Body of pancreas (tissue), 4 donors: ENCODE measurements around the gene RNF11. TPM values are rescaled to one million over a fixed set of nuclear protein-coding genes. Genes with fewer than 3 reads are reported as not detected.
A peak's percentile ranks its signal among the peaks of the same experiment; 100 is the strongest.

Experiments
- ATAC-seq: fragments of 150-250 bp; one replicate; pipeline ENCODE4 v1.9.1; 2016
- DNase-seq, 4 donors: peaks; one replicate each; pipeline ENCODE4 v3.0.0-alpha.2; 2019
- H3K27ac ChIP-seq, 4 donors: fragments of 200-600 bp; sonication (generic); 1 replicate in 3 of 4; 2 replicates in 1 of 4; pipeline versions ENCODE4 v1.5.1 to v1.6.1; 2016 to 2019; ENCODE audit warnings: mild to moderate bottlenecking in 1 of 4, mixed read lengths in 1 of 4, moderate library complexity in 1 of 4
- H3K27me3 ChIP-seq, 2 donors: fragments of 200-600 bp; sonication (generic); one replicate each; pipeline ENCODE4 v1.6.0; 2016; ENCODE audit warnings: mild to moderate bottlenecking in 1 of 2
- H3K36me3 ChIP-seq, 2 donors: fragments of 200-600 bp; sonication (generic); replicated peaks in 1 of 2; 2 replicates each; pipeline ENCODE4 v1.5.1; 2016; ENCODE audit warnings: low read depth in 2 of 2; ENCODE audit not compliant: insufficient read depth in 1 of 2
- H3K4me1 ChIP-seq: fragments of 200-600 bp; sonication (generic); one replicate; pipeline ENCODE4 v1.6.0; 2016
- H3K4me3 ChIP-seq, 2 donors: fragments of 200-600 bp; sonication (generic); 1 replicate in 1 of 2; 2 replicates in 1 of 2; pipeline ENCODE4 v1.5.1; 2016 to 2019
- H3K9me3 ChIP-seq, 3 donors: fragments of 200-600 bp; sonication (generic); 1 replicate in 2 of 3; 2 replicates in 1 of 3; pipeline ENCODE4 v1.5.1; 2016
- CTCF ChIP-seq, 7 experiments: fragments of 450-650 bp in 4 of 7; fragments of 200-600 bp in 3 of 7; sonication (generic) in 3 of 7; IDR thresholded peaks; one replicate each; pipeline ENCODE4 v1.5.1; 2016 to 2019; ENCODE audit warnings: antibody characterized with exemption in 7 of 7
- POLR2A ChIP-seq, 3 donors: fragments of 450-650 bp; IDR thresholded peaks; one replicate each; pipeline ENCODE4 v1.6.1; 2016; ENCODE audit warnings: antibody characterized with exemption in 3 of 3, mild to moderate bottlenecking in 2 of 3
- whole genome bisulfite sequencing, 2 donors: methylation state at CpG; one replicate each; pipeline ENCODE4 v1.1.5; 2017; 5-methylcytosine and 5-hydroxymethylcytosine counted together
- intact Hi-C: fragments of 100-400 bp; cut with DNase I; formaldehyde crosslinking; loops from one replicate; pipeline ENCODE4 v1.15.1; 2023
- total RNA-seq, 2 donors: library from RNA; depleted of rRNA; stranded (reverse); fragments of >200 nt; gene quantifications; one replicate each; pipeline ENCODE4 v1.1.0, GENCODE V29; 2016

Gene RNF11
- total RNA-seq, 2 donors from 2014 or later = 33.2 to 34.9 TPM

- H3K36me3 ChIP-seq = no peaks in the 10 kb centered on the region
- H3K9me3 ChIP-seq = no peaks in the 10 kb centered on the region
- 87 to 91% methylated on average over 6 of the region's 6 CpGs for WGBS, 2 donors
- H3K4me1 ChIP-seq = peaks cover 15% of the 10 kb centered on the region
- H3K27ac ChIP-seq = no peak overlapping the region
- H3K27me3 ChIP-seq = no peaks in the 10 kb centered on the region
- intact Hi-C loops = no loop called here
- DNase-seq (no peak), ATAC-seq (no peak)
- no peak for TF ChIP-seq CTCF (IDR thresholded peaks at IDR 0.05)
- no peak for TF ChIP-seq POLR2A (IDR thresholded peaks at IDR 0.05)
- no peak overlapping the region for H3K4me3 ChIP-seq
Observed at GRCh38 chr1:51308636-51309035, 72.6 kb downstream of the RNF11 start.

- Histone ChIP-seq H3K4me1 (peaks cover 21% of the 10 kb centered on the region), H3K27ac (no peak overlapping the region), H3K36me3 (no peaks in the 10 kb centered on the region), H3K4me3 (no peak overlapping the region), H3K27me3 (no peaks in the 10 kb centered on the region), H3K9me3 (no peaks in the 10 kb centered on the region)
- WGBS, 2 donors = 82 to 87% methylated on average over 7 to 8 of the region's 8 CpGs
- no peak for TF ChIP-seq POLR2A (IDR thresholded peaks at IDR 0.05)
- no peak for TF ChIP-seq CTCF (IDR thresholded peaks at IDR 0.05)
- DNase-seq (no peak), ATAC-seq (no peak)
- intact Hi-C loops = no loop called here
Observed at GRCh38 chr1:51309291-51309690, 73.2 kb downstream of the RNF11 start.

GRCh38 chr1:51310871-51311613 lies 75.0 kb downstream of the RNF11 start:
- Histone ChIP-seq H3K9me3 (no peaks in the 10 kb centered on the region), H3K27ac (no peak overlapping the region), H3K4me3 (no peak overlapping the region), H3K4me1 (peaks cover 17% of the 10 kb centered on the region), H3K27me3 (no peaks in the 10 kb centered on the region), H3K36me3 (no peaks in the 10 kb centered on the region)
- DNase-seq (no peak), ATAC-seq (no peak)
- intact Hi-C loops = no loop called here
- TF ChIP-seq POLR2A (IDR thresholded peaks at IDR 0.05) (no peak), CTCF (IDR thresholded peaks at IDR 0.05) (no peak)
- WGBS, 2 donors = 71 to 73% methylated on average over 12 to 15 of the region's 15 CpGs

- ATAC-seq (no peak), DNase-seq (no peak)
- TF ChIP-seq CTCF (IDR thresholded peaks at IDR 0.05) (no peak), POLR2A (IDR thresholded peaks at IDR 0.05) (no peak)
- Histone ChIP-seq H3K27ac (no peak overlapping the region), H3K4me1 (peaks cover 24% of the 10 kb centered on the region), H3K9me3 (no peaks in the 10 kb centered on the region), H3K36me3 (no peaks in the 10 kb centered on the region), H3K27me3 (no peaks in the 10 kb centered on the region), H3K4me3 (no peak overlapping the region)
- intact Hi-C loops = no loop called here
- 87 to 100% methylated on average over 2 to 5 of the region's 5 CpGs for WGBS, 2 donors
Observed at GRCh38 chr1:51311826-51312225, 75.8 kb downstream of the RNF11 start.

- Histone ChIP-seq H3K9me3 (no peaks in the 10 kb centered on the region), H3K4me1 (peaks cover 29% of the 10 kb centered on the region), H3K27ac (peak overlapping the region in 1 of 4 donors; percentile 86), H3K36me3 (no peaks in the 10 kb centered on the region), H3K27me3 (no peaks in the 10 kb centered on the region), H3K4me3 (no peak overlapping the region)
- ATAC-seq (no peak), DNase-seq (no peak)
- WGBS, 2 donors = 81% methylated on average over 4 of the region's 4 CpGs; no CpG with 5 or more reads in 1 of the 2 donors
- TF ChIP-seq POLR2A (IDR thresholded peaks at IDR 0.05) = no peak
- no peak for TF ChIP-seq CTCF (IDR thresholded peaks at IDR 0.05)
- intact Hi-C loops = no loop called here
Observed at GRCh38 chr1:51312718-51313117, 76.6 kb downstream of the RNF11 start.
